NCI-H2171 treated with DMSO at 0.1 percent for 48 hours (cell line): ENCODE data around the gene TYMS.
A peak's percentile ranks its signal among the peaks of the same experiment; 100 is the strongest.

Experiments used
- DNase-seq: peaks from one replicate; lab custom pipeline; 2025; lab: John Stamatoyannopoulos, UW

TYMS gene

DNA sequence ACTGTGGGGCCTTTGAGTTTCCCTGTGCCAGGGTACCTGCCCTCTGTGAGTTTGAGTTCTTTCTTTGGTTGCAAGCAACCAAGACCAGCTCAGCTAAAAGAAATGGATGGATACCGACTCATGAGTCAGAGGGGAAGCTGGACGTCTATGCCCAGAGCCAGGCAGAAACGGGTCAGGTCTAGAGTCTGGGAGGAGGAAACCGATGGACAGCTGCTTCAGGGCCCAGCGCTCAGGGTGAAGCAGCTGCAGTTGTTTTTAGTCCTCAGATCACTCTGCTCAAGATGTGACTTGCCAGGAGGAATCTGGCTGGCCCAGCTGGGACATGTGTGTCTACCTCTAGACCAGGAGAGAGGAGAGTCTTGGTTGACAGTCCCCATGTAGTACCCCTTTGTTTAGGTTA is 10.1 kb upstream of the TYMS start:
- no peak for DNase-seq

DNA sequence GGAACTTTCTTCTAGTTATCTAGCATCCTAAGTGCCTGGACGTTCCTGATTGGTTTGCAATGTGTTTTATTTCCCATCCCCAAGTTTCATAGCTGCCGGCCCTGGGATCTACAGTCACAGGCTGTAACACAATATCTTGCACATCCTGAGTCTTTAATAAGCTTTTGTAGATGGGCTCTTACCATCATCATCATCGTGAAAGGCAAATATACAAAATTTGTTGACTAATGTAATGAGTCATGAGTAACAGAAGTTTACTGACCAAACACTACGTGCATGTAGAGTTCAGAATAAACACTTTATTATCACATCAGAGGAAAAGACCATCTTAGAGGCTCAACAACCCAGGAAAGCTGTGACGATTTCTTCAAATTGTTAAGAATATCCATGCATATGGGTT is 8.1 kb upstream of the TYMS start:
- no peak for DNase-seq

DNA sequence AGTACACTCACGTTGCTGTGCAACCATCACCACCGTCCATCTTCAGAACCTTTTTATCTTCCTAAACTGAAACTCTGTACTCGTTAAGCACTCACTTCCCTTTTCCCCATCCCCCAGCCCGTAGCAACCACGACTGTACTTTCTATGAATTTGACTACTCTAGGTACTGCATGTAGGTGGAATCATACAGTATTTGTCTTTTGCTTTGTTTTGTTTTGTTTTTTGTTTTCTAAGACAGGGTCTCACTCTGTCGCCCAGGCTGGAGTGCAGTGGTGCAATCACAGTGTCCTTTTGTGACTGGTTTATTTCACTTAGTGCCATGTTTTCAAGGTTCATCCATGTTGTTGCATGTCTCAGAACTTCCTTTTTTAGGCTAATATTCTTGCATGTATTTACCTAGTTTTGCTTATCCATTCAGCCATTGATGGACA is 7.0 kb upstream of the TYMS start:
- DNase-seq, result no peak

GRCh38 chr18:652131-652530 is 5.3 kb upstream of the TYMS start:
- no peak for DNase-seq

DNA sequence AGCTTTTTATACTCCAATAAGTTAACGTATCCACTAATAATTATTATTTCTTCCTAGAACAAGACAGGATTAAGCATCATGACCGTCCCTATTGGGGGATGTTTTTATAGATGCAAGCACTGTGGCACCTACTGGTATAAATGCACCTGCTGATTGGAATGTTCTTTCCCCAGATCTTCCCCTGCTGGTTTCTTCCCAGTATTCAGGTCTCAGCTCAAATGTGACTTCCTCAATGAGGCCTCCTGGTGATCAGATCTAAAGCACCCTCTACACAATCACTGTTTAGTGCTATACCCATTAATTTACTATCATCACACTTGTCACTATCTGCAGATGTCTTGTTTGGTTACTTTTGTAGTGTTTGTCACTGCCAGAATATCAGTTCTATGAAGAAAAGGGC is 3.9 kb upstream of the TYMS start:
- DNase-seq, result no peak

DNA sequence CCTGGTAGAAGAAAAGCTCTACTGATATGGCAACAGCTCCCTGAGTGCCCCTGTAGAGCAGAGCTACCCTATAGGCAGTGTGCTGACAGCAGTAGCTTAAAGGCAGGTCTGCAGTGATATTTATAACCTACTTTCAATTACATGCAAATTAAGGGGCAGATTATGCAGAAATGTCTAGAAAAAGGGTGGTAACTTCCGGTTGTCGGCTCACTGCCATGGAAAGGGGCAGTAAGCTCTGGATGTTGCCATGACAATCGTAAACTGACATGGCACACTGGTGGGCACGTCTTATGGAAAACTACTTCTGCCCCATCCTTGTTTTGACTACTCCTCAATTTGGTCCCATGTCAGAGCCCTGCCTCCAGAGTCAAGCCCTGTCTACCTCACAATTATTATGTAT is 2.9 kb upstream of the TYMS start:
- no peak for DNase-seq

DNA sequence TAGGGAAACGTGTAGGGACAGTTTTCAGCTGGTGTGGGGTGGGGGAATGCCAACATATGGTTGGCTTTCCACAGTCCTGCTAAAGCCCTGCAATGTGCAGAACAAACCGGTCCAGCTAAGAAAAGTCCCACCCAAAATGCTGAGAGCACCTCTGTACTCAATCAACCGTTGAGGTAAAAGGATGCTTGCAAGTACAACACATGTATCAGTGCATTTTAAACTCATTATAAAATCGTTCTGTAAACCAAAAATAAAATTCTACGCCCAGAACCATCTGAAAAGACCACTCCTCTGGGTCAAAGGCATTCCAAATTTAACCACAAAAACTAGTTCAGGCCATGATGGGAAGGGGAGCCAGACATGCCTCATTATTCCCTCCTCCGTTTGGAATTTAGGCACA is 2.0 kb upstream of the TYMS start:
- no peak for DNase-seq

DNA sequence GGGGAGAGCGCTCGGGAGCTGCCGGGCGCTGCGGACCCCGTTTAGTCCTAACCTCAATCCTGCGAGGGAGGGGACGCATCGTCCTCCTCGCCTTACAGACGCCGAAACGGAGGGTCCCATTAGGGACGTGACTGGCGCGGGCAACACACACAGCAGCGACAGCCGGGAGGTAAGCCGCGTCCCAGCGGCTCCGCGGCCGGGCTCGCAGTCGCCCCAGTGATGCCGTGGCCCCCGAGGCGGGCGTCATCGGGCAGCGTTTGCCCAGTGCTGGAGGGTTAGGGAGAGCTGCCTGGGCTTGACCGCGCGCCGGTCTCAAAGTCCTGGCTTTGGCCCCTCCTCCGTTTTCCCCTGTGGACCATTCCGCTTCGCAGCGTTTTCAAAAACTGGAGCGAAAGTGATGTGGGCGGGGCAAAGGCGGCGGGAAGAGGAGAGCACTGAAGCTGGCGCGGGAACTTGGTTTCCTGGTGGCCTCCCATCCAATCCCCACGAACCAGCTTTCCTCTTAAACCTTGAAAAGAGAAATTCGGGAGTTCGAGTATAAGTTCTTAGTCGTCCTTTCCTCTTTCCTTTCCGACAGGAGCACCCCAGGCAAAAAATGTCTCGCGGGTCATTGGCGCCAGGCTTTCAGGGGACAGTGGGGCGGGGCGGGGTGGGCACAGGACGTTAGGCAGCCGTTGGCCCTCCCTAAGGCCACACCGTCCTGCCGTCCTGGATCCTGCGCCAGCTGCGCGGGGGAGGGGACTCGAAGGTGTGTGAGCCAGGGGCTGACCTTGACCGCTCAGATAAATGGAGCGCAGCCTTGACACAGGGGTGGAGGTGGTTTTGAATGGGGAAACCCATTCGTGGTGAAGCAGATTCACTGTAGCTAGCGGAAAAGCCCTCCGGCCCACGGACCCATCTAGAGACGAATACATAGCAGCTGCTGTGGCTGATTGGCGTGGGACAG is 821 bp downstream of the TYMS start:
- peak; percentile 69 for DNase-seq

DNA sequence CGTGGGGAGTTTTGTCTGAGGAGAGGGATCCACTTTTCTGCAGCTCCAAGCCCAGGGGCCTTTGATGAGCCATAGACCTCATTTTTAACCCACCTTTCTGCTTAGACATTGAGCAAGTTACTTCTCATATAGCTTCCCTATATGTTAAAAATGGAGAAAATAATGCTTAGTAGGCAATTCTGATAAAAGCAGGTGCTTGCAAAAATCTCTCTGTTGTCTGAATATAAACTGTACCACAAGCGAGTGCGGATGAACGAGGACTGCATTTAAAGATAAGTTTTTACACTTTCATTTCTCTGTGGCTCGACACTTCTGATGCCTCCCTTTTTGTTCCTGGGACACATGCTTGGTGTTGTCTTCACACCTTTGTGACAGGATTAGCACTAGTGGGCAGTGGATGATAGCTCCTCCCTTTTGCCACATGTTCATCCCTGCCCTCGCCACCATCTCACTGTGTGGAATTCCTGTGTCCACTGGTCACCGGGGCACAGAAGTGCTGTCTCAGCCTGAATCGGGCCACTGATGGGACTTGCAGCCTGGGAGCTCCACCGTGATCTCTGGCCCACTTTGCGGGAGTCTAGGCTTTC is 1.6 kb downstream of the TYMS start:
- no peak for DNase-seq

GRCh38 chr18:659597-659996 is 2.1 kb downstream of the TYMS start:
- DNase-seq, result no peak

- no peak for DNase-seq
Observed at GRCh38 chr18:662197-662596, 4.7 kb downstream of the TYMS start.

- no peak for DNase-seq
Observed at GRCh38 chr18:666177-666576, 8.7 kb downstream of the TYMS start.

DNA sequence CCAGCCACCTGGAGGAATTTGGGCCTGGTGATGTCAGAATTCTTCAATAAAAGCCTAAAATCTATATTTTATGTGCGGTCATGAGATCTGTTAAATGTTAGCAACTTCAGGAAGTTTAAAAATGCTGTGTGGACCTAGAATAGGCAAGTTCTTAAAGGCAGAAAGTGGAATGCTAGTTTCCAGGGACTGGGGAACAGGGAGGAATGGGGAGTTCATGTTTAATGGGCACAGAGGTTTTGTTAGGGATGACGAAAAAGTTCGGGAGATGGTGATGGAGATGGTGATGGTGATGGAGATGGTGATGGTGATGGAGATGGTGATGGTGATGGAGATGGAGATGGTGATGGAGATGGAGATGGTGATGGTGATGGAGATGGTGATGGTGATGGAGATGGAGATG is 9.2 kb downstream of the TYMS start:
- DNase-seq, result no peak

- DNase-seq, result no peak
Observed at GRCh38 chr18:668260-668659, 10.8 kb downstream of the TYMS start.

GRCh38 chr18:669077-669476 is 11.6 kb downstream of the TYMS start:
- DNase-seq, result no peak

DNA sequence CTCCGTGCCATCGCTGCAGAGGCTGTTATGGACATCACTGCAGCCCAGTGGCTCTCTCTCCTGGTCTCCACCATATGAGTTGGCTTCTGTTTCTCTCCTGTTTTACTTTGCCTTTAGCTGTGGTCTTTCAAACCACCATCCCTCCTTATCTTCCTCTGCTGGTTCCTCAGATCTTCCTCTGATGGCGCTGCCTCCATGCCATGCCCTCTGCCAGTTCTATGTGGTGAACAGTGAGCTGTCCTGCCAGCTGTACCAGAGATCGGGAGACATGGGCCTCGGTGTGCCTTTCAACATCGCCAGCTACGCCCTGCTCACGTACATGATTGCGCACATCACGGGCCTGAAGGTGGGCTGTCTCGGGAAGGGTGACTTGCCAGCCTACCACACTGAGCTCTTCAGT is 13.1 kb downstream of the TYMS start:
- DNase-seq, result no peak

- DNase-seq, result no peak
Observed at GRCh38 chr18:671405-671804, 14.0 kb downstream of the TYMS start.

GRCh38 chr18:673317-673716 is 15.9 kb downstream of the TYMS start:
- DNase-seq, result no peak

DNA sequence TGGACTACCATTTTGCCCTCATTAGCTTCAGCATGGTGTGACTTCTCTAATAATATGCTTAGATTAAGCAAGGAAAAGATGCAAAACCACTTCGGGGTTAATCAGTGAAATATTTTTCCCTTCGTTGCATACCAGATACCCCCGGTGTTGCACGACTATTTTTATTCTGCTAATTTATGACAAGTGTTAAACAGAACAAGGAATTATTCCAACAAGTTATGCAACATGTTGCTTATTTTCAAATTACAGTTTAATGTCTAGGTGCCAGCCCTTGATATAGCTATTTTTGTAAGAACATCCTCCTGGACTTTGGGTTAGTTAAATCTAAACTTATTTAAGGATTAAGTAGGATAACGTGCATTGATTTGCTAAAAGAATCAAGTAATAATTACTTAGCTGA is 16.3 kb downstream of the TYMS start:
- no peak for DNase-seq

GRCh38 chr18:675307-675706 is 17.9 kb downstream of the TYMS start:
- no peak for DNase-seq

GRCh38 chr18:676069-676468 is 18.6 kb downstream of the TYMS start:
- no peak for DNase-seq

DNA sequence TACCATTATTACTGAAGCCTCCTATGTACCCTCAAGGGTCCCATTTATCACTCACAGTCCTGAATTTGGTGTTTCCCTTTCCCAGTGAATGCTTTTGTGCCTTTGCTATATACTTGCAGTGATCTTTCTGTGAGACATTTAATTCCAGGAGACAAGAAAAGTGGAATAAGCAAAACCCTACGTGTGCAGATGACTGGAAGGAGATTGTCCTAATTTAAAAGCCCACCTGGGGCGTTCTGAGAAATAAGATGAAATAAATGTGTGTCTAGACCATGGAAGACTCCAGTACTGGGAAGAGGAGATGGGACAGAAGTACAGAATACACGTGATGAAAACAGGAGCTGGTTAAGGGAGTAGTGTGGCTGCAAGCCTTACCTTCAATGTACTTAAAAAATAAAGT is 19.3 kb downstream of the TYMS start:
- DNase-seq, result no peak

DNA sequence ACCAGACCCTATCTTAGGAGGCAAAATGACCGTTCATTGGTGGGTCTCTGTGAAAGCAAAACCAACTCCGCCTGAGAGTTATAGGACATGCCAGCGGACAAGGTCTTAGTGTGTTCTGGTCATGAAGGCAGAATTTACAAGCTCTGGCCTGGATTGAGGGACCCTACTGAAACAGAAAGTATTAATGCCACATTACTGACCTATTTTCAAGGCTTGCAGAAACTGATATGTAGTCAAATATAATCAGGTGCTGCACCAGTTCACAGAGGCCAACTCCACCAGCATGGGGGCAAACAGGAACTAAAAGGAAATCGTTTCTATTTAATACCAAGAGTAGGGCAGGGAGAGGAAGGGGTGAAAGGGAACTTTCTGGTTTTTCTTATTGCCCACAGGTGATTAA is 19.7 kb downstream of the TYMS start:
- no peak for DNase-seq

- no peak for DNase-seq
Observed at GRCh38 chr18:677951-678381, 20.5 kb downstream of the TYMS start.
